Activated CD8-positive, alpha-beta T cell treated with anti-CD3 and anti-CD28 coated beads for 36 hours (primary cell): Measurements from ENCODE around the gene PCNX2. TPM values are rescaled to one million over a fixed set of nuclear protein-coding genes. Genes with fewer than 3 reads are reported as not detected.

Experiments
- ATAC-seq: fragments of 200-7000 bp; cut with Tn5 transposase; one replicate; pipeline ENCODE4 v1.10.0; 2021; ENCODE audit warnings: mild to moderate bottlenecking, moderate library complexity
- CTCF ChIA-PET: fragments of 350-600 bp; sonication (Branson Sonifier 250); formaldehyde crosslinking; loops from one replicate; lab custom pipeline; 2021; ENCODE audit warnings: antibody characterized with exemption; lab: Charles Lee
- POLR2A ChIA-PET: fragments of 350-600 bp; sonication (Branson Sonifier 250); formaldehyde crosslinking; loops from one replicate; lab custom pipeline; 2021; ENCODE audit warnings: antibody characterized with exemption; lab: Charles Lee
- DNase-seq: peaks from one replicate; pipeline ENCODE4 v3.0.0-alpha.2; 2020
- H3K27ac Mint-ChIP-seq: one replicate; pipeline ENCODE4 v1.8.0; 2021; ENCODE audit warnings: mild to moderate bottlenecking, mixed read lengths
- H3K27me3 Mint-ChIP-seq: one replicate; pipeline ENCODE4 v1.8.0; 2021; ENCODE audit warnings: mixed read lengths
- H3K36me3 Mint-ChIP-seq: one replicate; pipeline ENCODE4 v1.8.0; 2021; ENCODE audit warnings: low read depth, mixed read lengths
- H3K4me1 Mint-ChIP-seq: one replicate; pipeline ENCODE4 v1.8.0; 2021; ENCODE audit warnings: low read depth, mixed read lengths
- H3K4me3 Mint-ChIP-seq: one replicate; pipeline ENCODE4 v1.8.0; 2021; ENCODE audit warnings: mild to moderate bottlenecking, moderate library complexity, mixed read lengths
- H3K9me3 Mint-ChIP-seq: one replicate; pipeline ENCODE4 v1.8.0; 2021; ENCODE audit warnings: mixed read lengths
- intact Hi-C: fragments of 100-400 bp; cut with micrococcal nuclease; formaldehyde crosslinking; loops from one replicate; pipeline ENCODE4 v1.10.0; 2022
- total RNA-seq, 2 experiments: library from RNA; stranded (reverse); gene quantifications; one replicate each; pipeline ENCODE4 v1.2.3, GENCODE V29; 2021
- TF ChIP-seq, protein P1 (sequence below): fragments of 200-600 bp; IDR thresholded peaks from one replicate; pipeline ENCODE4 v1.8.0; 2022; ENCODE audit warnings: antibody characterized with exemption, mild to moderate bottlenecking

PCNX2 gene
- total RNA-seq, 2 experiments from 2014 or later: 14.4 to 14.9 TPM

DNA sequence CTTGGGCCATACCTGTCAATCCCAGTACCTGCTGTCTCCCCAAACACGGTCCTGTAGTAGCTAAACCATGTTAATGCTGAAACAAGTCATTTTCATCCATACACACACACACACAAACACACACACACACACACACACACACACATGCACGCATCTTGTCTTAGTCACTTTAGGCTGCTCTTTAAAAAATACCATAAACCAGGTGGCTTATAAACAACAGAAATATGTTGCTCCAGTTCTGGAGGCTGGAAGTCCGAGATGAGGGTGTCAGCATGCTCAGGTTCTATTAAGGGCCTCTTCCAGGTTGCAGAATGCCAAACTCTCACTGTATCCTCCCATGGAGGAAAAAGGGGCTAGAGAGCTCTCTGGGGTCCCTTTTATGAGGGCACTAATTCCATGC, 215.2 kb downstream of the PCNX2 start:
- H3K9me3 Mint-ChIP-seq: no peaks in the 10 kb centered on the region
- H3K4me3 Mint-ChIP-seq: no peak overlapping the region
- H3K27ac Mint-ChIP-seq: no peak overlapping the region
- intact Hi-C loops: no loop called here
- ATAC-seq: no peak
- TF ChIP-seq, protein P1, sequence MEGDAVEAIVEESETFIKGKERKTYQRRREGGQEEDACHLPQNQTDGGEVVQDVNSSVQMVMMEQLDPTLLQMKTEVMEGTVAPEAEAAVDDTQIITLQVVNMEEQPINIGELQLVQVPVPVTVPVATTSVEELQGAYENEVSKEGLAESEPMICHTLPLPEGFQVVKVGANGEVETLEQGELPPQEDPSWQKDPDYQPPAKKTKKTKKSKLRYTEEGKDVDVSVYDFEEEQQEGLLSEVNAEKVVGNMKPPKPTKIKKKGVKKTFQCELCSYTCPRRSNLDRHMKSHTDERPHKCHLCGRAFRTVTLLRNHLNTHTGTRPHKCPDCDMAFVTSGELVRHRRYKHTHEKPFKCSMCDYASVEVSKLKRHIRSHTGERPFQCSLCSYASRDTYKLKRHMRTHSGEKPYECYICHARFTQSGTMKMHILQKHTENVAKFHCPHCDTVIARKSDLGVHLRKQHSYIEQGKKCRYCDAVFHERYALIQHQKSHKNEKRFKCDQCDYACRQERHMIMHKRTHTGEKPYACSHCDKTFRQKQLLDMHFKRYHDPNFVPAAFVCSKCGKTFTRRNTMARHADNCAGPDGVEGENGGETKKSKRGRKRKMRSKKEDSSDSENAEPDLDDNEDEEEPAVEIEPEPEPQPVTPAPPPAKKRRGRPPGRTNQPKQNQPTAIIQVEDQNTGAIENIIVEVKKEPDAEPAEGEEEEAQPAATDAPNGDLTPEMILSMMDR: no peak
- peaks cover 10% of the 10 kb centered on the region for H3K36me3 Mint-ChIP-seq
- ChIA-PET POLR2A (no interaction called here), CTCF (no interaction called here)
- no peaks in the 10 kb centered on the region for H3K27me3 Mint-ChIP-seq
- H3K4me1 Mint-ChIP-seq: no peaks in the 10 kb centered on the region
- DNase-seq: no peak

DNA sequence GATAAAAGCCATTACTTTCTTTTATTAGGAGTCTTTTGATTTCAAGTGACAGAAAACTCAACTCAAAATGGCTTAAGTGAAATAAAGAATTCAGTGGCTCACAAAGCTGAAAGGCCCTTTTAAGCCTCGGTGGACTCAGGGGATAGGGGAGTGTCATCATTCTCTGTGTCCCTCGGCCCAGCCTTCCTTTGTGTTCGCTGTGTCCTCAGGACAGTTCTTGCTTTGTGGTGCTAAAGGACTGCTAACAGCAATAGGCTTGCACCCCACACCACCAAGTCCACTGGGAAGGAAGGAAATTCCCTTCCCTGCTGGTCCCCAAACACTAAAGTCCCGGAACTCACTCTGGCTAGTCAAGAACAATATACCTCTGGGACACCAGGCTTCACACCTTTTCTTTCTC, 216.0 kb downstream of the PCNX2 start:
- Mint-ChIP-seq H3K4me3 (no peak overlapping the region), H3K27me3 (no peaks in the 10 kb centered on the region)
- ATAC-seq: no peak

DNA sequence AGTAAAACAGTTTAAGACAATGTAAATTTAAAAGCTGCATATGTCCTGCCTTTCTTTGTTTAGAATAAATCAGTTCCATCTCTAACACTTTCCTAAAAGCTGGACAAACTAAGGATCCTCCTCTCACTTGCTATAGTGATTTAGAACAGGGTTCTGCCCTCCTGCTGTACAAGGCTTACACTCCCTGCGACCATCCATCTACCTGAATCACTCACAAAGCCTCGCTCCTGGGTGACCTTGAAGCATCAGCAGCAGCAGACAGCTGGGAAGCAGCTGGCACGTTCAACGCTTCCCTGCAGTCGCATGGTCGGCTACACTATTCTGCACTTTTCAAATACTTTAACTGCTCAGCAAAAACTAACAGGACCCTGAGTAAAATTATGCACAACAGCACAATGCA, 217.1 kb downstream of the PCNX2 start:
- Mint-ChIP-seq H3K4me3 (no peak overlapping the region), H3K4me1 (no peaks in the 10 kb centered on the region), H3K9me3 (peaks cover 5% of the 10 kb centered on the region), H3K36me3 (peaks cover 12% of the 10 kb centered on the region), H3K27me3 (no peaks in the 10 kb centered on the region), H3K27ac (no peak overlapping the region)
- ChIA-PET CTCF (no interaction called here), POLR2A (no interaction called here)
- intact Hi-C loops: no loop called here
- DNase-seq (no peak), ATAC-seq (no peak)
- TF ChIP-seq, protein P1: no peak

More for the DNA sequence above, 216.0 kb downstream of the PCNX2 start:
- Mint-ChIP-seq H3K36me3 (peaks cover 15% of the 10 kb centered on the region), H3K27ac (no peak overlapping the region), H3K9me3 (peaks cover 2% of the 10 kb centered on the region), H3K4me1 (no peaks in the 10 kb centered on the region)
- POLR2A ChIA-PET: no interaction called here
- CTCF ChIA-PET: no interaction called here
- intact Hi-C loops: no loop called here
- DNase-seq: no peak
- TF ChIP-seq, protein P1: no peak

DNA sequence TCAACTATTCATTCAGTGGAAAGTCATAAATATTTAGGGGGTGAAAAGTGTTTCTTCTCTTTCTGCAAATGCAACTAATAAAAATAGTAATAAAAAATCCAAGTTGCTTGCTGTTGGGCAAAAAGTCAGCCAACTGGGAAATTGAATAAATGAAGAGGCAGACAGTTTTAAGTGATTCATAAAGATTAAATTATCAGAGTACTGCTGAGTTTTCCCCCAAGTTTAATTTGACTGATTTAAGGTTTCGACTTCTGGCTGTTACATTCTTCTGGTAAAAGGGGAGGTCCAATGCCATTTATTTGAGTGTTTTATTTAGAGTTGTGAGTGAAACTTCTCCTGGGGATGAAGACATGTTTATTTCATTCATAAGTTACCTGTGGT, 219.6 kb downstream of the PCNX2 start:
- Mint-ChIP-seq H3K9me3 (peaks cover 7% of the 10 kb centered on the region), H3K4me3 (no peak overlapping the region), H3K27me3 (no peaks in the 10 kb centered on the region), H3K4me1 (no peaks in the 10 kb centered on the region), H3K27ac (no peak overlapping the region), H3K36me3 (peaks cover 16% of the 10 kb centered on the region)
- ATAC-seq (no peak), DNase-seq (no peak)
- ChIA-PET CTCF (no interaction called here), POLR2A (no interaction called here)
- intact Hi-C loops: no loop called here
- TF ChIP-seq, protein P1: no peak

DNA sequence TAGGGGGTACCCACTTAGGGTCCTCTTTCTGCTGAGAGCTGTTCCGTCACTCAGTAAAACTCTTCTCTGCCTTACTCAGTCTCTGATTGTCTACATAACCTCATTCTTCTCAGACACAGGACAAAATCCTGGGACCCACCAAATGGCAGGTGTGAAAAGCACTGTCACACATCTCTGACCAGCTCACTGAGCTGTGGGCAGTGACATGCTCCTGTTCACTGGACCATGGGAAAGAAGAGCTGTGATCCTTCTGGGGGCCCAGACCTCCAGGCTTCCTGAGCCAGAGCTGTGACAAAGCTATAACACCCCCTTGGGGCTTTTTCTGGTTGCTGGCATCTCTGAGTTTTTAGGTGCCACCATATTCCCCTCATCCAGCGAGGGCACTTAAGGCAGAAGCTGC, 229.4 kb downstream of the PCNX2 start:
- no peaks in the 10 kb centered on the region for H3K27me3 Mint-ChIP-seq
- ChIA-PET CTCF (no interaction called here), POLR2A (no interaction called here)
- intact Hi-C loops: no loop called here
- no peak for ATAC-seq
- H3K36me3 Mint-ChIP-seq: peaks cover 24% of the 10 kb centered on the region
- no peak overlapping the region for H3K4me3 Mint-ChIP-seq
- H3K27ac Mint-ChIP-seq: no peak overlapping the region
- TF ChIP-seq, protein P1: no peak
- no peak for DNase-seq
- peaks cover 6% of the 10 kb centered on the region for H3K9me3 Mint-ChIP-seq
- H3K4me1 Mint-ChIP-seq: no peaks in the 10 kb centered on the region
